CD4-positive, alpha-beta T cell treated with Interleukin-10 for 1 hour (primary cell): ENCODE results near the gene SYNPR.
"Not testable (repeated sequence)": the region's sequence is repeated elsewhere in the genome, so short reads cannot be mapped to it uniquely, and the experiment has no call there.

Experiments
- DNase-seq: peaks from one replicate; pipeline ENCODE4 v3.0.0-alpha.2; 2020

Gene SYNPR

GRCh38 chr3:63642488-63642887 is 364.4 kb downstream of the SYNPR start:
- no peak for DNase-seq

GRCh38 chr3:63644212-63644797 is 366.2 kb downstream of the SYNPR start:
- DNase-seq, result no peak

GRCh38 chr3:63644928-63645781 is 367.0 kb downstream of the SYNPR start:
- DNase-seq, result not testable (repeated sequence)

- DNase-seq, result no peak
These were observed 374.1 kb downstream of the SYNPR start, which contains the start of gene SNTN for GRCh38 chr3:63652066-63652725. Gene SNTN, plus strand, starts transcription at chr3:63652675. Its CDS starts 13 bp downstream, at chr3:63652688.

GRCh38 chr3:63654211-63654610 is 376.1 kb downstream of the SYNPR start:
- DNase-seq, result no peak

- no peak for DNase-seq
These were observed 376.8 kb downstream of the SYNPR start for GRCh38 chr3:63654931-63655330.

GRCh38 chr3:63655519-63655918 is 377.4 kb downstream of the SYNPR start:
- no peak for DNase-seq

- no peak for DNase-seq
These were observed 378.7 kb downstream of the SYNPR start for GRCh38 chr3:63656786-63657185.

GRCh38 chr3:63661242-63661641 is 383.1 kb downstream of the SYNPR start:
- no peak for DNase-seq

GRCh38 chr3:63662011-63662410 is 383.9 kb downstream of the SYNPR start:
- DNase-seq, result no peak

GRCh38 chr3:63662500-63662899 is 384.4 kb downstream of the SYNPR start:
- DNase-seq, result no peak
